ENCODE measurements around the gene MED27.

The MED27 gene

GRCh38 chr9:132023419-132024180, 56.1 kb downstream of the MED27 start:
- H3K27ac ChIP-seq (ENCODE audit: poor library complexity, severe bottlenecking): no peak overlapping the region
- H3K36me3 ChIP-seq (ENCODE audit: low read depth): no peaks in the 10 kb centered on the region
- DNase-seq (ENCODE audit: low spot score) (no peak), ATAC-seq (ENCODE audit: low read depth) (no peak)
- TF ChIP-seq, protein P1, sequence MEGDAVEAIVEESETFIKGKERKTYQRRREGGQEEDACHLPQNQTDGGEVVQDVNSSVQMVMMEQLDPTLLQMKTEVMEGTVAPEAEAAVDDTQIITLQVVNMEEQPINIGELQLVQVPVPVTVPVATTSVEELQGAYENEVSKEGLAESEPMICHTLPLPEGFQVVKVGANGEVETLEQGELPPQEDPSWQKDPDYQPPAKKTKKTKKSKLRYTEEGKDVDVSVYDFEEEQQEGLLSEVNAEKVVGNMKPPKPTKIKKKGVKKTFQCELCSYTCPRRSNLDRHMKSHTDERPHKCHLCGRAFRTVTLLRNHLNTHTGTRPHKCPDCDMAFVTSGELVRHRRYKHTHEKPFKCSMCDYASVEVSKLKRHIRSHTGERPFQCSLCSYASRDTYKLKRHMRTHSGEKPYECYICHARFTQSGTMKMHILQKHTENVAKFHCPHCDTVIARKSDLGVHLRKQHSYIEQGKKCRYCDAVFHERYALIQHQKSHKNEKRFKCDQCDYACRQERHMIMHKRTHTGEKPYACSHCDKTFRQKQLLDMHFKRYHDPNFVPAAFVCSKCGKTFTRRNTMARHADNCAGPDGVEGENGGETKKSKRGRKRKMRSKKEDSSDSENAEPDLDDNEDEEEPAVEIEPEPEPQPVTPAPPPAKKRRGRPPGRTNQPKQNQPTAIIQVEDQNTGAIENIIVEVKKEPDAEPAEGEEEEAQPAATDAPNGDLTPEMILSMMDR (IDR thresholded peaks at IDR 0.05; ENCODE audit: poor library complexity, severe bottlenecking): no peak
- H3K27me3 ChIP-seq (ENCODE audit: insufficient read depth, poor library complexity, severe bottlenecking): no peaks in the 10 kb centered on the region
- no peak overlapping the region for H3K4me3 ChIP-seq (ENCODE audit: severe bottlenecking)
- no peaks in the 10 kb centered on the region for H3K9me3 ChIP-seq (ENCODE audit: severe bottlenecking)
- H3K4me1 ChIP-seq (ENCODE audit: insufficient read depth, poor library complexity, severe bottlenecking): peaks cover 46% of the 10 kb centered on the region

GRCh38 chr9:132020820-132021510, 58.7 kb downstream of the MED27 start:
- no peak for DNase-seq (ENCODE audit: low spot score)
- Histone ChIP-seq H3K9me3 (ENCODE audit: severe bottlenecking) (no peaks in the 10 kb centered on the region), H3K27ac (ENCODE audit: poor library complexity, severe bottlenecking) (no peak overlapping the region), H3K27me3 (ENCODE audit: insufficient read depth, poor library complexity, severe bottlenecking) (no peaks in the 10 kb centered on the region), H3K4me1 (ENCODE audit: insufficient read depth, poor library complexity, severe bottlenecking) (peaks cover 19% of the 10 kb centered on the region), H3K4me3 (ENCODE audit: severe bottlenecking) (no peak overlapping the region), H3K36me3 (ENCODE audit: low read depth) (no peaks in the 10 kb centered on the region)
- TF ChIP-seq, protein P1 (IDR thresholded peaks at IDR 0.05; ENCODE audit: poor library complexity, severe bottlenecking): no peak
- 0 out of 3 replicates have a peak, but pooled peaks have one; percentile 36 for ATAC-seq (ENCODE audit: low read depth)

GRCh38 chr9:132020272-132020671, 59.4 kb downstream of the MED27 start:
- TF ChIP-seq, protein P1 (IDR thresholded peaks at IDR 0.05; ENCODE audit: poor library complexity, severe bottlenecking): no peak
- no peak for ATAC-seq (ENCODE audit: low read depth)
- no peaks in the 10 kb centered on the region for H3K27me3 ChIP-seq (ENCODE audit: insufficient read depth, poor library complexity, severe bottlenecking)
- H3K4me3 ChIP-seq (ENCODE audit: severe bottlenecking): no peak overlapping the region
- H3K27ac ChIP-seq (ENCODE audit: poor library complexity, severe bottlenecking): no peak overlapping the region
- no peak for DNase-seq (ENCODE audit: low spot score)
- no peaks in the 10 kb centered on the region for H3K36me3 ChIP-seq (ENCODE audit: low read depth)
- no peaks in the 10 kb centered on the region for H3K9me3 ChIP-seq (ENCODE audit: severe bottlenecking)
- H3K4me1 ChIP-seq (ENCODE audit: insufficient read depth, poor library complexity, severe bottlenecking): peaks cover 12% of the 10 kb centered on the region

GRCh38 chr9:132019702-132020101, 60.0 kb downstream of the MED27 start:
- Histone ChIP-seq H3K27me3 (ENCODE audit: insufficient read depth, poor library complexity, severe bottlenecking) (no peaks in the 10 kb centered on the region), H3K27ac (ENCODE audit: poor library complexity, severe bottlenecking) (no peak overlapping the region), H3K36me3 (ENCODE audit: low read depth) (no peaks in the 10 kb centered on the region), H3K9me3 (ENCODE audit: severe bottlenecking) (no peaks in the 10 kb centered on the region), H3K4me1 (ENCODE audit: insufficient read depth, poor library complexity, severe bottlenecking) (peaks cover 10% of the 10 kb centered on the region), H3K4me3 (ENCODE audit: severe bottlenecking) (no peak overlapping the region)
- ATAC-seq (ENCODE audit: low read depth) (no peak), DNase-seq (ENCODE audit: low spot score) (no peak)
- TF ChIP-seq, protein P1 (IDR thresholded peaks at IDR 0.05; ENCODE audit: poor library complexity, severe bottlenecking): no peak

All from RWPE2 (cell line).